Transverse colon (tissue), 4 donors: ENCODE data around the gene LYPD6B.

ENCODE experiments used
- POLR2A ChIP-seq: fragments of 450-650 bp; IDR thresholded peaks from one replicate; pipeline ENCODE4 v1.6.1; 2016; ENCODE audit warnings: antibody characterized with exemption, mild to moderate bottlenecking, moderate library complexity
- POLR2AphosphoS5 ChIP-seq, 3 donors: sonication (generic); formaldehyde crosslinking; IDR thresholded peaks; one replicate each; pipeline ENCODE4 v1.6.1; 2016; ENCODE audit warnings: antibody characterized with exemption in 3 of 3
- TF ChIP-seq, protein P1 (sequence below), 5 experiments: fragments of 200-600 bp in 3 of 5; fragments of 450-650 bp in 2 of 5; sonication (generic) in 3 of 5; IDR thresholded peaks; 1 replicate in 2 of 5; 2 replicates in 3 of 5; pipeline ENCODE4 v1.5.1; 2016 to 2017; ENCODE audit warnings: antibody characterized with exemption in 5 of 5, inconsistent platforms in 3 of 5, mild to moderate bottlenecking in 2 of 5, moderate library complexity in 1 of 5

DNA sequence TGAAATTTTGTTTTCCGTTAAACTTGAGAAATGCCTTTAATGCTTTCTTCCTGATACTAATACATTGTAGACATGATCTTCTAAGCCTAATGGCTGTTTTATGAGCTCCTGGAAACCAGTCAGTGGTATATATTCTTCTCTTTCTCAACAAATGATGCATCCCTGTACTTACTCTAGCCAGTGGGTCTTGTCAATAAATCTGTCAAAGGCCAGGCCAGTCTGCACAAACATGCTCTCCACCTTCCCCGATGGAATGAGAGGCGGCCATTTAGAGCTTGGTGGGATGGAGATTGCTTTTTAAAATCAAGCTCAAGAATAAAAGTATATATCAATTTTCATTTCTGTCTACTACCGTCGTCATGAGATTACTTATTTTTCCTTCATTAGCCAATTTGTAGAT is 140.1 kb downstream of the LYPD6B start:
- TF ChIP-seq, protein P1, sequence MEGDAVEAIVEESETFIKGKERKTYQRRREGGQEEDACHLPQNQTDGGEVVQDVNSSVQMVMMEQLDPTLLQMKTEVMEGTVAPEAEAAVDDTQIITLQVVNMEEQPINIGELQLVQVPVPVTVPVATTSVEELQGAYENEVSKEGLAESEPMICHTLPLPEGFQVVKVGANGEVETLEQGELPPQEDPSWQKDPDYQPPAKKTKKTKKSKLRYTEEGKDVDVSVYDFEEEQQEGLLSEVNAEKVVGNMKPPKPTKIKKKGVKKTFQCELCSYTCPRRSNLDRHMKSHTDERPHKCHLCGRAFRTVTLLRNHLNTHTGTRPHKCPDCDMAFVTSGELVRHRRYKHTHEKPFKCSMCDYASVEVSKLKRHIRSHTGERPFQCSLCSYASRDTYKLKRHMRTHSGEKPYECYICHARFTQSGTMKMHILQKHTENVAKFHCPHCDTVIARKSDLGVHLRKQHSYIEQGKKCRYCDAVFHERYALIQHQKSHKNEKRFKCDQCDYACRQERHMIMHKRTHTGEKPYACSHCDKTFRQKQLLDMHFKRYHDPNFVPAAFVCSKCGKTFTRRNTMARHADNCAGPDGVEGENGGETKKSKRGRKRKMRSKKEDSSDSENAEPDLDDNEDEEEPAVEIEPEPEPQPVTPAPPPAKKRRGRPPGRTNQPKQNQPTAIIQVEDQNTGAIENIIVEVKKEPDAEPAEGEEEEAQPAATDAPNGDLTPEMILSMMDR (IDR thresholded peaks at IDR 0.05), result no peak
- no peak for TF ChIP-seq POLR2A
- TF ChIP-seq POLR2AphosphoS5 (IDR thresholded peaks at IDR 0.05), result no peak
